Measurements from ENCODE around the gene ZGLP1.
A peak's percentile ranks its signal among the peaks of the same experiment; 100 is the strongest.

The ZGLP1 gene

GRCh38 chr19:10295305-10295846 is 14.2 kb downstream of the ZGLP1 start:
- peaks cover 18% of the 10 kb centered on the region for H3K27me3 ChIP-seq (ENCODE audit: control insufficient read depth, low read length)
- TF ChIP-seq EZH2phosphoT487 (IDR thresholded peaks at IDR 0.05; ENCODE audit: borderline replicate concordance, low read length): no peak
- TF ChIP-seq CTCF (IDR thresholded peaks at IDR 0.05; ENCODE audit: low read depth, low read length, poor library complexity, severe bottlenecking): peak; percentile 27
- peaks cover 42% of the 10 kb centered on the region for H3K4me1 ChIP-seq (ENCODE audit: control insufficient read depth, low read length)
- no peaks in the 10 kb centered on the region for H3K9me2 ChIP-seq (replicated peaks; ENCODE audit: control insufficient read depth, low read length)
- H3K4me2 ChIP-seq (ENCODE audit: low read length): peak overlapping the region; percentile 97
- H3K9me3 ChIP-seq (ENCODE audit: control insufficient read depth, insufficient read depth, low read length): no peaks in the 10 kb centered on the region
- no peaks in the 10 kb centered on the region for H3K79me2 ChIP-seq (ENCODE audit: control insufficient read depth, low read length)
- H3K4me3 ChIP-seq (ENCODE audit: low read length): peak overlapping the region; percentile 67
- no peaks in the 10 kb centered on the region for H3F3A ChIP-seq (ENCODE audit: control insufficient read depth, insufficient read depth)
- H3K27ac ChIP-seq (ENCODE audit: low read depth, low read length): no peak overlapping the region
- no peaks in the 10 kb centered on the region for H4K20me1 ChIP-seq (ENCODE audit: control insufficient read depth, insufficient read depth, low read depth, low read length)
- H3K36me3 ChIP-seq (ENCODE audit: control insufficient read depth, low read length): no peaks in the 10 kb centered on the region; the same call in 1 of the 2 replicates

DNA sequence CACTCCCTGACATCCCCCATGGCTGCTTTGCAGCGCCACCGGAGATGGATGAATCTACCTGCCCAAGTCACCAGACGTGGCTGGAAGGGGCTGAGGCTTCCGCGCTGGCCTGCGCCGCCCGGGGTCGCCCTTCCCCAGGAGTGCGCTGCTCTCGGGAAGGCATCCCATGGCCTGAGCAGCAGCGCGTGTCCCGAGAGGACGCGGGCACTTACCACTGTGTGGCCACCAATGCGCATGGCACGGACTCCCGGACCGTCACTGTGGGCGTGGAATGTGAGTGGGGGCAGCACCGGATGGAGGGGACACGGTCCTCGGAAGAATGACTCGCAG is 15.3 kb downstream of the ZGLP1 start:
- no peak overlapping the region for H3K27ac ChIP-seq (ENCODE audit: low read depth, low read length)
- H3F3A ChIP-seq (ENCODE audit: control insufficient read depth, insufficient read depth): no peaks in the 10 kb centered on the region
- peaks cover 27% of the 10 kb centered on the region for H3K27me3 ChIP-seq (ENCODE audit: control insufficient read depth, low read length)
- no peaks in the 10 kb centered on the region; the same call in 1 of the 2 replicates for H3K36me3 ChIP-seq (ENCODE audit: control insufficient read depth, low read length)
- no peaks in the 10 kb centered on the region for H3K9me2 ChIP-seq (replicated peaks; ENCODE audit: control insufficient read depth, low read length)
- no peaks in the 10 kb centered on the region for H3K79me2 ChIP-seq (ENCODE audit: control insufficient read depth, low read length)
- H3K4me3 ChIP-seq (ENCODE audit: low read length): no peak overlapping the region
- H3K9me3 ChIP-seq (ENCODE audit: control insufficient read depth, insufficient read depth, low read length): no peaks in the 10 kb centered on the region
- no peak overlapping the region for H3K4me2 ChIP-seq (ENCODE audit: low read length)
- H4K20me1 ChIP-seq (ENCODE audit: control insufficient read depth, insufficient read depth, low read depth, low read length): no peaks in the 10 kb centered on the region
- H3K4me1 ChIP-seq (ENCODE audit: control insufficient read depth, low read length): peaks cover 47% of the 10 kb centered on the region
- no peak for TF ChIP-seq EZH2phosphoT487 (IDR thresholded peaks at IDR 0.05; ENCODE audit: borderline replicate concordance, low read length)
- TF ChIP-seq CTCF (IDR thresholded peaks at IDR 0.05; ENCODE audit: low read depth, low read length, poor library complexity, severe bottlenecking): no peak

DNA sequence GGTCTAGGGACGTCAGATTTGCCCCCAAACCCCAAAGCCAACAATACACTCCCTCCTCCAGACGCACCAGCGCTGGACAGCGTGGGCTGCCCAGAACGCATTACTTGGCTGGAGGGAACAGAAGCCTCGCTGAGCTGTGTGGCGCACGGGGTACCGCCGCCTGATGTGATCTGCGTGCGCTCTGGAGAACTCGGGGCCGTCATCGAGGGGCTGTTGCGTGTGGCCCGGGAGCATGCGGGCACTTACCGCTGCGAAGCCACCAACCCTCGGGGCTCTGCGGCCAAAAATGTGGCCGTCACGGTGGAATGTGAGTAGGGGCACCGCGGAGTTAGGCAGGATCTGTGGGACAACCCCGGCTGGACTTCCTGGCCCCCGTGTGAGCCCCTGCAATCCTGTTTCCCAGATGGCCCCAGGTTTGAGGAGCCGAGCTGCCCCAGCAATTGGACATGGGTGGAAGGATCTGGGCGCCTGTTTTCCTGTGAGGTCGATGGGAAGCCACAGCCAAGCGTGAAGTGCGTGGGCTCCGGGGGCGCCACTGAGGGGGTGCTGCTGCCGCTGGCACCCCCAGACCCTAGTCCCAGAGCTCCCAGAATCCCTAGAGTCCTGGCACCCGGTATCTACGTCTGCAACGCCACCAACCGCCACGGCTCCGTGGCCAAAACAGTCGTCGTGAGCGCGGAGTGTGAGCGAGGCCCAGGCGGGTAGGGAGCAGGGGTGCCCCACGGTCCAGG is 15.8 kb downstream of the ZGLP1 start:
- H3K4me3 ChIP-seq (ENCODE audit: low read length): no peak overlapping the region
- H3K9me3 ChIP-seq (ENCODE audit: control insufficient read depth, insufficient read depth, low read length): no peaks in the 10 kb centered on the region
- no peaks in the 10 kb centered on the region for H4K20me1 ChIP-seq (ENCODE audit: control insufficient read depth, insufficient read depth, low read depth, low read length)
- H3K79me2 ChIP-seq (ENCODE audit: control insufficient read depth, low read length): no peaks in the 10 kb centered on the region
- no peak overlapping the region for H3K27ac ChIP-seq (ENCODE audit: low read depth, low read length)
- no peak for TF ChIP-seq EZH2phosphoT487 (IDR thresholded peaks at IDR 0.05; ENCODE audit: borderline replicate concordance, low read length)
- no peaks in the 10 kb centered on the region for H3F3A ChIP-seq (ENCODE audit: control insufficient read depth, insufficient read depth)
- H3K9me2 ChIP-seq (replicated peaks; ENCODE audit: control insufficient read depth, low read length): no peaks in the 10 kb centered on the region
- H3K4me2 ChIP-seq (ENCODE audit: low read length): no peak overlapping the region
- H3K27me3 ChIP-seq (ENCODE audit: control insufficient read depth, low read length): peaks cover 27% of the 10 kb centered on the region
- peaks cover 52% of the 10 kb centered on the region for H3K4me1 ChIP-seq (ENCODE audit: control insufficient read depth, low read length)
- no peaks in the 10 kb centered on the region; the same call in 1 of the 2 replicates for H3K36me3 ChIP-seq (ENCODE audit: control insufficient read depth, low read length)
